NCI-H1436 treated with DMSO at 0.1 percent for 48 hours (cell line): ENCODE data around the gene KSR2.
"Not testable (repeated sequence)": the region's sequence is repeated elsewhere in the genome, so short reads cannot be mapped to it uniquely, and the experiment has no call there.

Experiments
- DNase-seq: peaks from one replicate; lab custom pipeline; 2025; lab: John Stamatoyannopoulos, UW

Gene KSR2

DNA sequence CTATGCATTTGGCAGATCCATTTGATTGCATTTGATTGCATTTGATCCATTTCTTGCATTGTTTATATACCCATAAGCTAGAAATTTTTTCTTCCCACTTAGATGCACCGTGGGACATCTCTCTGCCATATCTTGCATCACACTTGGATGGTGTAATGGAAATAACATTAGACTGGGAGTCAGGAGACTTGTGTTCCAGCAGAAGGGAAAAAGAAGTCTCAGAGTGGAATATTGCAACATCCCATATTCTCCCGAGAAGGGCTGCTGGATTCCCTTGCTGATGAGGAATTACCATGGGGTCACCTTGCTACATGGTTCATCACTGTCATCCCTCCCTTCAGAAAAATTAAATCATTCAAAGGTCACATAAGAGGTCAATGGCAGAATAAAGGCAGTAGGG, 78.1 kb downstream of the KSR2 start:
- no peak for DNase-seq

DNA sequence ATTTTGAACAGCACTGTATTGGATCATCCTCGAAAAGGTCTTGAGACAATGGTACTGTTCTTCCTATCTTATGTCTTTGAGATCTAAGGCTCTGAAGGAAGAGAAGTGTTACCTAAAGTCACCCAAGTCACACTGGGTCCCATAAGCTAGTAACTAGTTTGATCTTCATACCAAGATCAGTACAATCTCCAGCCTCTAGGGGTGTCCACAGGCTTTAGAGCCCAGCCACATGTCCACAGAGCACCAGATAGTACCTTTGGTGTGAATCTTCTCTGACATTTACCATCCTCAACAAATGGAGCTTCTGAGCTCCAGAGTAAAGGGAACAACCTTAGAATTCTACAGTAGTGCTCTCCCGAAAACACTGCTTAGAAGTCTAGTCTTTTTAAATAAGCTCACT, 78.7 kb downstream of the KSR2 start:
- DNase-seq: no peak

DNA sequence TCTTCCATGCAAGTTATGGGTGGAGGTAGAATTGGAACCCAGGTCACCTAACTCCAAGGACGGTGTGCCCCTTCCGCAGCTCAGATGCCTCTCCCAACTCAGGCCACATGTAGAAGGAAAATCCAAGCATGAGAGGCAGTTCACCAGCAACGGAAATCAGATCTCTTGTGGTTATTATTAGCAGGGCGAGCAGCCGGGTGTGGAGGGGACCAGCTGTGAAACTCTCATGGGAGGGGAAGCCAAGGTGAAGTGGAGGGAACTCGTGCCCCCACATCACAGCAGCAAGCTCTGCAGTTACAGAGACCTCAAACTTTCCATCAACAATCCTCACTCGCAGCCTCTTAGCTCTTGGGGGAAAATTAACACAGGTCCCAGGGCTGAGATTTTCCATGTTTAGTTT, 79.7 kb downstream of the KSR2 start:
- DNase-seq: no peak

DNA sequence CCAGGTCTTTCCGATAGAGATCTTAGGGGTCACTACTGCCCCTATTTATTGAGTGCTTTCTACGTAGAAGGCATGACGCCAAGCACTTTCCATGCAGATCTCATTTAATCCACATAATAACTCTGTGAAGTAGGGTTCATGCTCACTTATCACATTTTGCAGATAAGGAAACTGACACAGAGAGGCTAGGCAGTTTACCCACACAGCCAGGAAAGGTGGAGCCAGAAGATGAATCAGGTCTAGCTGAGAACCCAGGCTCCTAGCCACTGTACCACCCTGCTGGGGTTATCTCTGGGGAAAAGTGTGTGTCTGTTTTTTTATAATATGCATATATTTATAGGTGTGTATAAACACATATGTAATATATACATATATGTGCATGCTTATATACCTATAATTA, 83.6 kb downstream of the KSR2 start:
- no peak for DNase-seq

DNA sequence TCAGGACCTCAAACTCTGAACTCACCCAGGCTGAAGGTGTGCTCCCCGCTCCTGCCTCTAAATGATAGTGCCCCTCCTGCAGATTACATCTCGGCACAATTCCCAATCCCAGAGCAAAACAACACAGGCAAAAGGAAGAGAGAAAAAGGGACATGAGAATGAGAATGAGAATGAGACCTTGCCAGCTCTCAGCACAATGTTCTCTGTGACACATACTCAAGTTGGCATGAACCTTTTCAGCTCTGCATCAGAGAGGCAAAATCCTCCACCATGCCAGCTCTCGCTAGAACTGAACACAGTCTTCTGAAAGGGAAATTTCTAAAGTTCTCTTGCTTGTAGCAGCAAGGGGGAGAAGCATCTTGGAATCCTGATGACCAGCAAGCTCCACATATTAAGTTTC, 84.6 kb downstream of the KSR2 start:
- DNase-seq: no peak

DNA sequence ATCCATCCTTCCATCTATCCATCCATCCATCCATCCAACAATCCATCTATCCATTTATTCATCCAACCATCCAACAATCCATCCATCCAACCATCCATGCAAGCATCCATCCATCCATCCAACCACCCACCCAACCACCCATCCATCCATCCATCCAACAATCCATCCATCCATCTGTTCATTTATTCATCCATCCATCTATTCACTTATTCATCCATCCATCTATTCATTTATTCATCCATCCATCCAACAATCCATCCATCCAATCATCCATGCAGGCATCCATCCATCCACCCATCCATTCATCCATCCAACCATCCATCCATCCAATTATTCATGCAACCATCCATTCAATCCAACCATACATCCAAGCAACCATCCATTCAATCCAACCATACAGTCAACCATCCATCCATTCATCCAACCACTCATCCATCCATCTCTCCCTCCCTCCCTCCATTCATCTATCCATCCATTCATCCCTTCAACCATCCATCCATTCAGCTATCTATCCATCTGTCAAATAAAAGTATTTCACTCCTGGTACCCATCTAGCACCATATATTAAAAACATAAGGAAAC, 86.1 kb downstream of the KSR2 start:
- DNase-seq: no peak

DNA sequence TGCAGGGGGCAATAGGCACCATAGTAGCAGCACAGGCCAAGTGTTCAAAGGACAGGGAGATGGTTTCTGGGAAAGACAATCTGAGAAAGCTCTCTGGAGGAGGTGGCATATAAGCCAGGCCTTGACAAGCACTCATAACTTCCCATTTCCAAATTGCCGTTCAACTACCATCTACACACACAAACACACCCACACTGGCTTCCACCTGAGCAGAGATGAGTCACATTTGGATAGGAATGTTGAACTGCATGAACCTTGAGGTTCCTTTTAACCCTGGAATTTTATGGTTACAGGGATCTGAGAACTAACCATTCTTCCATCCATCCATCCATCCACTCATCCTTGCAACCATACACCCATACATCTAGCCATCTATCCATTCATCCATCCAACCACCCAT, 86.6 kb downstream of the KSR2 start:
- no peak for DNase-seq

DNA sequence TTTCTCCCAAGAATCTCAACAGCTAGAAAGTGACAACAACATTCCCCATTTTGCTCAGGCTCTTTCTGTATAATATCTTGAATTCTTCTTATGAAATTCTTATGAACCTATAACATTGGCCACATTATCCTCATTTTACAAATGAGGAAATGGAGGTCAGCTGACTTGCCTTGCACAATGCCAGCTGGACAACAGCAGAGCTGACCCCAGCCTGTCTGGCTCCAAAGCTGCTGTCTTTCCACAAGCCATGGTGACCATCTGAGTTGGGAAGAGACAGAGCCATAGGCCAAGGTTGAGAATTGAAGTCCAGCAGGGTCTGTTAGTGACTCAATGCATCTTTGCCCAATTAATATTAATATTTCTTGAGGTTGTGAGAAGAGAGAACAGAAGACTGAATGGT, 87.3 kb downstream of the KSR2 start:
- DNase-seq: no peak

DNA sequence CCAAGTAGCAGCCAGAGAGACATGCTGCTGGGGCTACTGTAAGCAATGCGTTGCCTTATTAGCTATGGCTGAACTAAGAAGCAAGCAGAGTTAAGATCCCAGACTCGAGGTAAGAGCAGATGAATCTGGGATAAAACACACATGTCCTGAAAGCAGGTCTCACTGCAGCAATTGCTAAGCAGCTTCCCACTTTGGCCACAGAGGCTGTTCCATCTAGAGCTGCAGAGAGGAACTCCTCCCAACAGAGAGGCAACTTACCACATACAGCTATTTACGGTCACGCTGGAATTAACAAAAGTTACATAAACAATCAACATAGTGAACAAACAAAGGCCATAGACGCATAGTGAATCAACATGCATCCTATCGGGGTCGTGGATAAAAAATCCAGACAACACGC, 90.2 kb downstream of the KSR2 start:
- DNase-seq: no peak

DNA sequence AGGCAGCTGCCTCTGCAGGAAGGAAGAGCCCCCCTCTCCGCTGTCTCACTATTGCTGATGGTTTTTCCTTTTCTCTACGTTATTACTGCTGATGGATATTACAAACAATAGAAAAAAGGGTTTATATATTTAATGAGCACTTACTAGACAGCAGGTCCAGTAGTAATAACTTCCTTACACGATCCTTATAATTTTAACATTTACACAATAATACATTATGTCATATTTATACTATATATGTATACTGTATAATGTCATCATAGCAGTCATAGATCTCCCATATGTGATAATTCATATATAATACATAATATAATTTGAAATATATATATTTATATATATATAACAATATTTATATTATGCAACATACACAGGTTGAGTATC, 92.4 kb downstream of the KSR2 start:
- no peak for DNase-seq

DNA sequence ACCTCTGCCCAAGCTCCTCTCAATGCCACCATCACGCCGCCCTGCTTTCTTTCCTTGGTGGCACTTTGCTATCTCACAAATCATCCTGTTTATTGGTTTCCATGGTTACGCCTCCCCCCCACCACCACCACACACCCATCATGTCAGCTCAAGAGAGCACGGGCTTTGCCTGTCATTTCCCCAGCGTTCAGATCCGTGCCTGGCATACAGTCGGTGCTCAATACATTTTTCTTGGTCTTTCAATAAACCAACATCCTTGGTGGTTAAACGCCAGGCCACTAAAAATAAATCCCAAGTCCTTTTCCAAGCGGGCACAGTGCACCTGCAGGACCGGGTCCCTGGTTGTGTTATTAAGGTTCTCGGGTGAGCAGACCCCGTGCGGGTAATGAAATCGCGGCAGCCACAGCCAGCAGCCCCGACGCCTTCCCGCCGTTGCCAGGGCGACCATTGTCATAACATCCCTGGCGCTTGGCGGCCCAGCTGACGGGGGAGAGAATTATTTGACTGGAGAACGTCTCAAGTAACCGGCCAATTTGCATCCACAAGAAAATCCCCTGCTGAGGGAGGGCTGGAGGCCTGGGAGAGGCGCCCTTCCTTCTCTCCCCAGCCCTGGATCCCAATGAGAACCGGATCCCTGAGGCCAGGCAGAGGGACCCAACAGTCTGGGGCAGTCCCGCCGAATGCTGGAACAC, 92.9 kb downstream of the KSR2 start:
- DNase-seq: peak; percentile 50

DNA sequence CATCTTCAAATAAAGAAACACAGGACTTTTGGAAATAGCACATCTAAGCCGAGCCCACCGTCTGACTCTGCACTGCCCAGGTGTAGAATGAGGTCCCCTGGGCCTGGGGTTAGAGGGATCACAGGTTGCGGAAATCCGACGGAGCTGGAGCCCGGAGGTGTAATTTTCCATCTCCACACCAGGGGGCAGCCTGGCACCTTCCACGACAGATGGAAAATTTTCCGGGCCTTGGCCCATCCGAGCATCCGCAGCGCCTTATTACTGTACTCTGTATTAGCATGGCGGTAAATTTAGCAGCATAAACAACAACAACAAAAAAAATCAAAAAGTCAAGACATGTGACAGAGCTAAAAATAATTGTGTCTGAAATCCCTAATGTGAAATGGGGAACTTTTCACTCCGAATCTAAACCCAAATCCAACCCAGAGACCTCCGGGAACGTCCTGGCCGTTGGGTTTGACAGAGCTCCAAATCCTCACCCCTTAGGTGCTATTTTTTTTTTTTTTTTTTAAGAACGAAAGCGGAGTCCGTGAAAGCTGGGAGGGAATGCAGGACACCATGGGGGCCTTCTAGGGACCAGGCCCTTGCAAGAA, 93.9 kb downstream of the KSR2 start:
- no peak for DNase-seq

DNA sequence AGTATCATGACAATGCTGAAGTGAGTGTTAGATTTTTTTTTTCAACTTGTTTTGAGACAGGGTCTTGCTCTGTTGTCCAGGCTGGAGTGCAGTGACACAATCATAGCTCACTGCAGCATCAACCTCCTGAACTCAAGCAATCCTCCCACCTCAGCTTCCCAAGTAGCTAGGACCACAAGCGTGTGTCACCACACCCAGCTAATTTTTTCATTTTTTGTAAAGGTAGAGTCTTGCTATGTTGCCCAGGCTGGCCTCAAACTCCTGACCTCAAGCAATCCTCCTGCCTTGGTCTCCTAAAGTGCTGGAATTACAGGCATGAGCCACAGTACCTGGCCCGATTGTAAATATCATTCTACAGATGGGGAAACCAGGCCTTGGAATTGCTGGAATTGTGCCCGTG, 94.6 kb downstream of the KSR2 start:
- DNase-seq: not testable (repeated sequence)

DNA sequence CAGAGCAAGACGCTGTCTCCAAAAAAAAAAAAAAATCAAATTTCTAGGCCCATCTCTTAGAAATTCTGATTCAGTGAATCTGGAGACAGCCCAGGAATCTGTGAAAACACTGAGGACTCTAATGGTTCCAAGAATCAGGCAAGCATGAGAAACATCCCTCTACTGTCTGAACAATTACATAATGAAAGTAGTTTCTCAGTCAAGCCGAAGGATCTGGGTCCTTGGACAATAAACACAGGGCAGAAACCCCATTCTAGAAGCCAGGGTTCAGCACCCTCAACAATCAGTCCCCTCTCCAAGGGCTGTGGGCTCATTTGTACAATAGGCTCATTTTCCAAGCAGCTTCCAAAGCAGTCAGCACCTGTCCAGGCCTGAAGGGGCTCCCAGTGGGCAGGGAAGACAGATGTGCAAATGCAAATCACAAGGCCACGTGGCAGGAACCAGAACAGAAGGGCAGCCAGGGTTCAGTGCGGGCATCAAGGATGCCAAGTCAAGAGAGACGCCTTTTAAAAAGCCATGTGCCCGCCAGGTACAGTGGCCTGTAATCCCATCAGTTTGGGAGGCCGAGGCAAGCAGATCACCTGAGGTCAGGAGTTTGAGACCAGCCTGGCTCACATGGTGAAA, 96.1 kb downstream of the KSR2 start:
- no peak for DNase-seq

DNA sequence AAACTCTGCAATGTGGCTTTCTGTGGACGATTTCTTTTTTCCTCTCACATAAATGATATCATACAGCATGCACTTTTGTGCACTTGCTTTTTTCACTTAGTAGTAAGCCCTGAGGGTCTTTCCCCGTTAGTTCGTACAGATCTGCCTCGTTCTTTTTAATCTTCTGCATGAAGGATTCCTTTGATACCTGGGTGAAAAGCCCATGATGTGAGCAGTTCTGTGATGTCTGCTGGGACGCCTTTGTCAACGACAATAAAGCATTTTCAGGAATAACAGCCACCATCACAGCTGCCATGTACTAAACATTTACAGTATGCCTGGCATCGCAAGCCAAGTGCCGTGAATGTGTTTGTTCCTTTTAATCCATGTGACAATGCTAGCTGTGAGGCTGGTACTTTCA, 99.2 kb downstream of the KSR2 start:
- no peak for DNase-seq

DNA sequence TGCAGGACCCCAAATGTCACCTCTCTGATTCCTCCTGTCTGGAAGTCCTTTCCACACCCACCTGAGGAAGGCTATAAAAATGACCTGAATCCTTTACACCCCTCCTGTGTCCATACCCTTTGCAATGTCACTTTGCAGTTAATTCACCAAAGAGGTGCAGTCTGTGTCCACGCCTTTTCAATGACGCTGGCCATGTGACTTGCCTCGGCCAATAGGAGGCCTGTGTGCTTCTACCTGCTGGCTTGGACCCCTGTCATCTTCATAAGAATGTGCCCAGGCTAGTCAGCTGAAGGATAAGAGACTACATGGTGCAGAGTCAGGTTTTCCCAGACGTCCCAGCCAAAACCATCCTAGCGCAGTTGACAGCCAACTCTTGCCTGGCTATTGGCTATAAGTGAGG, 101.4 kb downstream of the KSR2 start:
- no peak for DNase-seq

DNA sequence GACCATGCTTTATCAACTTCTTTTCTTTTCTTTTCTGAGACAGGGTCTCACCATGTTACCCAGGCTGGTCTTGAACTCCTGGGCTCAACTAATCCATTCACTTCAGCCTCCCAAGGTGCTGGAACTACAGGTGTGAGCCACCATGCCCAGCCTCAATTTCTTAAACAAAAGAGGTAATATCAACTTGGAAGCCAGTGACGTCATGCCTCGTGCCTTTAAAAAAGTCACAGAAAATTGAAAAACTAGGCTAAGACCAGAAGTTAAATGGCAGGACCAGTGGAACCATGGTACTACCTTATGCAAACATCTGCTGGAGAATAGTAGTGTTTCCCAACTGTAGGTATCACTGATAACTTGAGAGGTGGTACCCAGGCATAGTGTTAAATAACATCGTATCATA, 103.3 kb downstream of the KSR2 start:
- DNase-seq: no peak

DNA sequence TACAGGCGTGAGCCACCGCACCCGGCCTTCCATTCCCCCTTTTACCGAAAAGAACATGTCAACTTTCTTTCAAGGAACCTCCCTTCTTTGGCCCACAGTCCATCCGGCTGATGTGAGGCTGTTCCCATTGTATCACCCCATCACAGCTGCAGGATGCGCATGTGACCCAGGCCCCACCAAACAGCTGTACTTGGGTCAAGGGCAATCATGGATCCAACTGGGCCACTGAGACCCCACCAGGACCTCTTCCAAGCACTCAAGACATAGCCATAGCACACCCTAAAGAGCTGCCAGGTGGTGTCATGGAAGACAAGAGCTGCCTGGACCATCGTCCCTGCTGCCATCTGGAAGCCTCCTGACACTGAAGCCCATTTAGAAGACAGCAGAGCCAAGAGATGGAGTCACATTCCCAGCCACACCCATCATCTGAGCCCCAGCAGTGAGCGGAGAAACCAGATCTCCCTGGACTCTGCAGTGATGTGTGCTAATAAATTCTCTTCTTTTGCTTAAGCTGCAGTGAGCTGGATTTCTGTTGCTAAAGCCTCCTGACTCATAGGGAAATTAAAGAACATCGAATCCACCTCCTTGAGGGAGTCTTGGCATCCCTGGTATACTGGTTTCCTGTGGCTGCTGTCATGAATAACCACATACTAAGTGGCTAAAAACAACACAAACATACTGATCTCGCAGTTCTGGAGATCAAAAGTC, 105.6 kb downstream of the KSR2 start:
- no peak for DNase-seq

DNA sequence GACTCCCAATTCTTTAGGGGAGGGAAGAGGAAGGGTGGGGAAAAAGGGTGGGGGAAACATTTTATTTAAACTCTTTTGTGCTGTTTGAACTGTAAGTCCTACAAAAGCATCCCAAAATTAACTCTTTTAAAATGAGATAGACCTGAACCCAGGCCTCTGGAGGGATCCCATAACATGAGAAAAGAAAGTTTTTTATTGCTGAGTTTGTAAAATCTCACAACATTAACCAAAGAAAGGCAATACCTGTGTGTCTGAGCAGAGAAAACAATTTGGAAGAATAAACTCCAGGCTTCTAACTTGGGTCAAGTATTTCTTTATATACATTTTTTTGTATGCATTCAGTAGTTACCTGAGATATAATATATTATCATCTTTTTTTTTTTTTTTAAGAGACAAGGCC, 107.1 kb downstream of the KSR2 start:
- DNase-seq: no peak

DNA sequence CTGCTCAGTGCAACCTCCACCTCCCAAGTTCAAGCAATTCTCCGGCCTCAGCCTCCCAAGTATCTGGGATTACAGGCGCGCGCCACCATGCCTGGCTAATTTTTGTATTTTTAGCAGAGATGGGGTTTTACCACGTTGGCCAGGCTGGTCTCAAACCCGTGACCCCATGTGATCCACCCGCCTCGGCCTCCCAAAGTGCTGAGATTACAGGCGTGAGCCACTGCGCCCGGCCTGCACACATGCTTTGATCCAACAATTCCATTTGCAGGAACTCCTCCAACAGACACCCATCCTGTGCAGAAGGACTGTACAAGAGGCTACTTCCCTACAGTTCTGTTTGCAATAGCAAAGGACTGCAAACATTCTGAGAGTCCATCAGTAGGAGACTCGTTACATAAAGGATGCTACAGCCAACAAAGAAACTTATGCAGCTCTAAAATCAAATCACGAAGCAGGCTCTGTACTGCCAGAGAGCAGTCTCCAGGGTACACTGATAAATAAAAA, 108.0 kb downstream of the KSR2 start:
- DNase-seq: not testable (repeated sequence)

DNA sequence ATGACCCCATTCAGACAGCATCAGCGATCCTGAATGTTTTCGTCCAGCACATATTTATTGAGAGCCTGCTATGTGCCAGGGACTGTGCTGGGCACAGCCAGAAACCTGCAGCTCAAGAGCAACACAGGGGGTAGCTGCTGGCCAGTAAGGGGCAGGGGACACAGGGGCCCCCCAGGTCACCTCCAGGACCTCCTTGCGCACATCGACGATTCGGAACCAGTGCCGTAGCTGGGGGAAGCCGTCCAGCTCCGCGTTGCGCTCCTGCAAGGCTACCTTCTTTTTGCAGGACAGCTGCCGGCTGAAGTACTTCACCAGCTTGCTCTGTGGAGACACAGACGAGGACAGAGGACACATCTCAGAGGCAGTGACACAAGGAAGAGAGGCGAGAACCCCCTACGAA, 108.7 kb downstream of the KSR2 start:
- DNase-seq: no peak
